HG03039 (cell line): ENCODE data around the gene MPEG1.

Experiments used
- ATAC-seq: cut with Tn5 transposase; IDR thresholded peaks from one replicate; pipeline ENCODE4 v1.9.1; 2021; ENCODE audit warnings: mild to moderate bottlenecking, moderate library complexity; ENCODE audit not compliant: unreplicated experiment

Gene MPEG1

DNA sequence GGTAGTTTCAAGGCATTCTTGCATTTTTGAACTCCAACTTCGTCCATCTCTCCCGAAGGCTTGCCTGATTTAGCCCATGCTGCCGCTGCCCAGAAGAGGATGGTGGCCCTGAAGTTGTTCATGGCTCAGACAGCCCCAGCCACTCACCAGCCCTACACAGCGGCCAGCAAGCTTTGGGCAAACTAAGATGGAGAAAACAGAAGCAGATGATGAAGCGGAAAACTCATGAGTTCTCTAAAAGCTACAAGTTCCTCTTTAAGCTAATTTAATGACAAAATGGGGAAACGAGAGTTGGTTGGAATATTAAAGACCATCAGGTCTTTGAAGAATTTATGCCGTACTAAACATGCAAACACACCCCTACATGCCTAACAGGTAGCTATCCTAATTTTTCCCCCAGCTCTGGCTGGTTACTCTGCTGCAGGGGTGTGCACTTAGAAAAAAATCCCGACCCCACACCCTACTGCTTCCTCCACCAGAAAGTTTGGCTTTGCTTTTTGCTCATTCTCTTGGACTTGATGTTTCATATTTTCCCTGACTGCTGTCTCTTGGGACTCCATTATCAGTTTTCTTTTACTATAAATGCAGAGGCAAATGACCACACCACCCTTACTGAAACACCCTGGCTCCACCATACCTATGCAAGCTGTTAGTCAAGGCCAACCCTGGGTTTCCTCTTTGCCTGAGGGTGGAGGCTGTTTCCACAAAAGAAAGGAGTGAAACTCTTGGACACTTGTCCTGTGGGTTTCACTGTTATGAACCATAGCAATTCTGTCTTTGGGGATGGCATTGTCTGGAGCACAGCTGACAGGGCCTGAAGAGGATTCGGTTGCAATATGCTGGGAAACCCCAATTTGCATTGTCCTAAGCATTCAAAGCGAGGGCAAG is at the start of gene MPEG1:
Gene MPEG1 (minus strand): TSS at position 184 of the 888 bp plus-strand sequence. CDS start 62 bp downstream, at position 122.
- ATAC-seq = no peak

DNA sequence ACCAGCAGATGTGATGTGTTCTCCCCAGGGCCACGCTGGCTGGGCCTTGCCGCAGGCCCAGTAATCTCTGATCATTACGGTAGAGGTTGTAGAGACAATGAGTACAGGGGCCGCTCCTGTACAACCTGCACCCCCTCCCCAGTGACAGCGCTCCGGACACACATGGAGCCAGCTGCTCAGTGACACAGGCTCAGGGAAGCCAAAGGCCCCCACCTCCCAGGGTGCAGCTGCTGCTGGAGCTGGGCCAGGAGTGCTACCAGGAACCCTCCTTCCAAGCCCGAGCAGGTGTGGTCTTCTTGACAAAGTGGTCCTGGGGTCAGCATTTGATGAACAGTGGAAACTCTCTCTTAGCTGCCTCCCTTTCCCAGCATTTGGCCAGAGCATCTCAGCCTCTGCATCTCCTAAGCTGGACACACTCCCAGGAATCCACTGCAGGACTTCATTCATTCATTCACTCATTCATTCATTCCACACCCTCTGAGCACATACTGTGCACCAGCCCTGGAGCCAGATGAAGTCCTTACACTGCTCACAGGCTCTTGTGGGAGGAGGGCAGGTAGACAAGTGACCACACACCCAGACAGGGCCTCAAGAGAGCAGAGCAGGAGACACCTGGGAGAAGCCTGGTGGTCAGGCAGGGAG is 49.6 kb upstream of the MPEG1 start:
- ATAC-seq = no peak

DNA sequence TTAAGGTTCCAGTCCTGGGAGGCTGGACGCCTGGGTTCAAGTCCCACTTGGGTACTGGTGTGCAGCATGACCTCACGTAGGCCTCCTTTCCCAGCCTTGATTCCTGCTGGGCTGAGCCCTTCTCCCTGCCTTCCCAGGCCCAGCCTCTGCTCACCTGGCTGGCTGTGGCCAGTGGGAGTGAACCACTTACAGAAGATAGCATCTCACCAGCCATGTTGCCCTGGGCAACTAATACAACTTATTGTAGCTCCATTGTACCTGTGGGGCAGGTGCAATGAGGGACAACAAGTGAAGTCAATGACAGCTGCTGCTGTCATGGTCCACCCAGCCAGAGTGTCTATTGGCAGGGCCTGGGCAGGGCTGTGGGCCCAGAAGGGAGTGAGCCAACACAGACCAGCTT is 48.4 kb upstream of the MPEG1 start:
- ATAC-seq = no peak

- ATAC-seq = peak; percentile 60
Measured at GRCh38 chr11:59259867-59260475, 47.2 kb upstream of the MPEG1 start.

GRCh38 chr11:59259047-59259446 is 46.3 kb upstream of the MPEG1 start:
- ATAC-seq = no peak

DNA sequence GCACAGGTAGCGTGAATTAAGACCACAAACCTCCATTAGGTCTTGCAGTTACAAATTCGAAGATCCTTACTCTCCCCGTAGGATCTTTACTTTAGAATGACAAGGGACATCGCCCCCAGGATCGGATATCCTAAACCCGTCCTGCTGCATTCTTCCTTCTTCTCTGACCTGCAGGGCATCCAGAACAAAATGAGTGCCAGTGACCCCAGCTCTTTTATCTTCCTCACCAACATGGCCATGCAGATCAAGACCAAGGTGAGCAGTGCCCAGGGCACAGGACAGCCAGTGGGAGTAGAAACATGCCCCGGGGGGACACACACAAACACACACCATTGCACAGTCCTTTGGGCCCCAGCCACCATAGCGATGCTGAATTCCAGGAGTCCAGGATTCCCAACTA is 42.6 kb upstream of the MPEG1 start:
- no peak for ATAC-seq

DNA sequence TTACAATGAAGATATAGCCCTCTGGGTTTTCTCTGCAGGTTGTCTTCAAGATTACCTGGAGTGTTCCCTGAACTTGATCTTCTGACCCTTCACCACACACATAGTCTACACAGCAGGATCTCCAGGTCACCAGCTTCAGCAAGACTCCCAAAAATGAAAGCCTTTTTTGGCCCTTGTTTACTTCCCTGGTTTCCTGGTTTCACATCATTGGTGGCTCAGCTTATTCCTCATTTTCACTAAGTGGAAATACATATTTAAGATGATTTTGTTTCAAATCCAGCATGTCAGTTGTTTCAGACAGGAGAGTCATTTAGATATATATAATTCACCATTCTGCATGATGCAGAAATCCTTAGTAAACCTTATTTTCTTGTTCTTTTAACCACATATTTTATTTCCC is 41.6 kb upstream of the MPEG1 start:
- no peak for ATAC-seq

GRCh38 chr11:59253001-59253400 is 40.3 kb upstream of the MPEG1 start:
- ATAC-seq = no peak

GRCh38 chr11:59249535-59249934 is 36.8 kb upstream of the MPEG1 start:
- no peak for ATAC-seq

- no peak for ATAC-seq
Measured at GRCh38 chr11:59247531-59248227, 35.0 kb upstream of the MPEG1 start.

DNA sequence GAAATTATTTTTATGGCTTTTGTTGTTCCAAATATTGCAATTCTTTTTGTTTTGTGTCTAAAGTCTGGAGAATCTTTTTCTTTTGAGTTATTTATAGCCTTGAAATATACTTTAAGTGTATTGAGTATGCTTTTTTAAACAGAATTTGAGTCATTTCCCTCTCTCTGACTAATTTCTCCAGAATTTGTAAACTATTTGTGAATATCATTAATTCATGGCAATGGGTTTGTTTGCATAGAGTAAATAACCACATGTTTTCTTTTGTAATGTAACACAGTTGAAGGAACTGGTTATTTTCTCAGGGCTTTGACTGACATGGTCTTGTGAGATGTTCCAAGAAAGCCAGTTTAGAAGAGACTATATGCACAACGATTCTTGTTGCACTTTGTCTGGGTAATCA is 30.9 kb upstream of the MPEG1 start:
- no peak for ATAC-seq

GRCh38 chr11:59240322-59240721 is 27.6 kb upstream of the MPEG1 start:
- no peak for ATAC-seq

DNA sequence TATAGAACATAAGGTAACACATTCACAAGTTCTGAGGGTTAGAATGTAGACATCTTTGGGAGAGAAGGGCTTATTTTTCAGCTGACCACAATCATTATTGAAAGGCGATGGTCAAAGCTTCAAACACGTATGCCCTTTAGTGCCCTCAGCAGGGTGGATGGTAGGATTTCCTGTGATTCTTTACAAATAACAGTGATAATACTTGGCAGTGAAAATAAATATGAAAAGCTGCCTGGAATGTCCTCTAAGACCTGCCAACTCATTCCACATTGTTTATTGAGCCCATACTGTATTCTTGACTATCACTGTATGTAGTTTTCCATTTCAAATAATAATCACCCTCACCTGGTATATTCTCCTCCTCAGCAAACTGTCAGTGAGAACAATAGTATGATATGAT is 13.7 kb upstream of the MPEG1 start:
- no peak for ATAC-seq

DNA sequence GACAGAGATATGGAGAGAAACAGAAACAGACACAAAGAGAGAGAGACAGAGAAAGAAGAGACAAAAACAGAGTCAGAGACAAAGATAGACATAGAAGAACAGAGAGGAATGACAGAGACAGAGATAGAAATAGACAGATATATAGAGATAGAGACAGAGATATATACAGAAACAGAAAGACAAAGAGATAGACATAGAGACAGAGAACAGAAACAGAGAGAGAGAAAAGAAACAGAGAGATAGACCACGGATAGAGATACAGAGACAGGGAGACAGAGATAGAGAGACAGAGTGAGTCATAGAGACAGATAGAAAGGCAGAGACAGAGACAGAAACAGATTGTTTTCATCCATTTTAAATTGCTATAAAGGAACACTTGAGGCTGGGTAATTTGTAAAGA is 12.3 kb upstream of the MPEG1 start:
- ATAC-seq = no peak

DNA sequence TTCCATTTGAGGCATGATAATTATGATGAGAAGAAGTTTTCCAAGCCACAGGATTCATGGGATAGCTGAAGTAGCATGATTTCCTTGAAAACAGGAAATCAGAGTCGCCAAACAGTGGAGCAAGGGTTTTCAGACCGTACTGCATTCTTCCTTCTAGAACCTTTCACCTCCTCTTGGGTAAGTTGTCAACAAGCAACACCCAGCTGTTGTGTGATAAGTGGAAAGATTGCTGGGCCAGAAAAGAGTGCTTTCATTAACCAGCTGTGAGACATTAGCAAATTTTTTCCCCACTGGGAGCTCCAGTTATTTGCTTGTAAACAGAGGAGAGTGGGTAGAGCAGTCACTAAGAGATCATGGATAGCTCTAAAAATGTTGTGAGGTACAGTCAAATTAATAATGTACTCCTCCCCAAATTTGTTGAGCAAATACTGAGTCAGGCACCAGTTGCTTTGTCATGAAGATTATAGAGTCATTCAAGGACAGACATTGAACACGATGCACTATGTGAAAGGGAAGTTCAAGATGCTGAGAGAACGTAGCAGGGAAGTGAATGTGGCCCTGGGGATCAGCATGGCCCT is 11.7 kb upstream of the MPEG1 start:
- no peak for ATAC-seq

DNA sequence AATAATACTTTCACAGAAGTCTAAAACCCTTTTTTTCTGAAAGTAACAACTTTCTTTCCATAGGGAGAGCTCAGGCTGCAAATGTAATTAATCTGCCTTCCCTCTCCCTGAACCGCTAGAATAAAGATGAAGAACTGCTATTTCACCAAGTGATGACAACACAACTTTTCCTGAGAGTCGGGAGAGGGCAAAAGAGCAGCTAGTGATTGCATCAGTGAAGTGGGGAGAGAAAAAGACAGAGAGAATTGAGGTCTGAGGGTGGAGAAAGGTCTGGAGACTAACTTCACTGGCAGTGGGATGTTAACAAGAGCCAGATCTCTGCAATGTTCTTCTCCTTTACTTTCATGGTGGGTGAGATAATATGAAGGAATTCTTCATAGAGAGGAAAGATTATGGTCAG is 10.9 kb upstream of the MPEG1 start:
- no peak for ATAC-seq

DNA sequence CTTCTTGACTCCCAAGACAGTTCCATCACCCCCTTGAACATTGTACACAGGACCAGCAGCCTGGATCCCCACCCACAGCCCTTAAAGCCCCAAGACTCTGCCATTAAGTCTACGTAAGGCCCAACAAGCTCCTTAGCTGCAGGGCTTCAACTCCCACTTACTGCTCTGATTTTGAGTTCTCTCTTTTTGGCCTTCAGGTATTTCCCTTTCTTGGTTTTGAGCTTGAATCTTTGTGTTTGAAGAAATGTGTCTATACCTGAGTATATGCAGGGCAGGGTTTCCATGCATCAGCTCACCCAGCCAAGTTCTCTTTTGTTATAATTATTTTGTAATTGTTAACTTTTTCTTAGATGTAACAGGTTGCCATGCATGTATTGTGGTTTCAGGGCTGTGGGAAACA is 10.4 kb upstream of the MPEG1 start:
- no peak for ATAC-seq

- ATAC-seq = no peak
Measured at GRCh38 chr11:59222464-59223060, 9.8 kb upstream of the MPEG1 start.

GRCh38 chr11:59221441-59221840 is 8.7 kb upstream of the MPEG1 start:
- no peak for ATAC-seq

DNA sequence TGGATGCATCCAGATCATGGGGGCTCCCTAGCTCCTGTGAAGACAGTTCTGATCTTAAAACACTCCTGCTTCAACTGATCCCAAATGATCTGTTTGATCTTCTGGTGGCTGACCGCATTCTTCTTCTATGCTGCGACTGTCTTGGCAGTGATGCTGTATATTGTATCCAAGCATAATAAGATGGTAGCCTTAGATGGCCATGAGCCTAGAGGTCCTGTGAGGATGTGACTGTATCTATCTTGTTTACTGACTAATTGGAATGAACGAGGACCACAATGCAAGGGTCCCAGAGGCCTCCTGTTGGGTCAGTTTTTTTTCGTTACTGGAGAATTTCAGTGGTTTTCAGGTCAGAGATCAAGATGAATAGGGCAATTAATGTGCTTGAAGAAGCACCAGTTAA is 7.1 kb upstream of the MPEG1 start:
- ATAC-seq = no peak

- ATAC-seq = no peak
Measured at GRCh38 chr11:59218893-59219292, 6.2 kb upstream of the MPEG1 start.
